H1 (cell line): ENCODE data around the gene RNASEH2A. TPM values are rescaled to one million over a fixed set of nuclear protein-coding genes. Genes with fewer than 3 reads are reported as not detected.

ENCODE experiments used
- CTCF ChIA-PET: fragments of 300-600 bp; sonication (Branson Sonifier 250); formaldehyde crosslinking; loops from one replicate; lab custom pipeline; 2021; ENCODE audit not compliant: partially characterized antibody; lab: Charles Lee
- POLR2A ChIA-PET: fragments of 300-600 bp; sonication (Branson Sonifier 250); formaldehyde crosslinking; loops from one replicate; lab custom pipeline; 2021; ENCODE audit warnings: inconsistent platforms; ENCODE audit not compliant: partially characterized antibody; lab: Charles Lee
- DNase-seq, 2 experiments: peaks; one replicate each; pipeline versions ENCODE4 v3.0.0 to v3.0.0-alpha.2; 2010 to 2022; ENCODE audit warnings: low spot score in 2 of 2, low read depth in 1 of 2, mixed read lengths in 1 of 2
- FAIRE-seq: peaks from 2 replicates; lab custom pipeline; 2011; peaks lifted over from hg19 to GRCh38; lab: Jason Lieb, UNC
- H2AFZ ChIP-seq: 2 replicates; pipeline ENCODE4 v1.8.1; 2012; ENCODE audit warnings: low read length, inconsistent platforms
- H2AK5ac ChIP-seq: 2 replicates; pipeline ENCODE4 v1.6.1; 2013; ENCODE audit warnings: low read depth, low read length
- H2BK120ac ChIP-seq: replicated peaks from 2 replicates; pipeline ENCODE3; 2013; ENCODE audit warnings: low read depth, low read length, inconsistent platforms
- H2BK12ac ChIP-seq: 2 replicates; pipeline ENCODE4 v1.6.1; 2013; ENCODE audit warnings: low read depth, low read length
- H2BK15ac ChIP-seq: 2 replicates; pipeline ENCODE4 v1.6.1; 2013; ENCODE audit warnings: low read length
- H2BK20ac ChIP-seq: 2 replicates; pipeline ENCODE4 v1.6.1; 2013; ENCODE audit warnings: low read length
- H2BK5ac ChIP-seq: 2 replicates; pipeline ENCODE4 v1.6.1; 2013; ENCODE audit warnings: low read depth, low read length
- H3K14ac ChIP-seq: 2 replicates; pipeline ENCODE4 v1.6.1; 2013; ENCODE audit warnings: inconsistent platforms; ENCODE audit not compliant: insufficient read length
- H3K18ac ChIP-seq: 2 replicates; pipeline ENCODE4 v1.6.1; 2013; ENCODE audit warnings: low read length; ENCODE audit errors: extremely low read depth
- H3K23ac ChIP-seq: 2 replicates; pipeline ENCODE4 v1.6.1; 2013; ENCODE audit warnings: inconsistent platforms; ENCODE audit not compliant: insufficient read length
- H3K23me2 ChIP-seq: 2 replicates; pipeline ENCODE4 v1.6.1; 2013; ENCODE audit warnings: low read depth, low read length
- H3K27ac ChIP-seq: 2 replicates; pipeline ENCODE4 v1.6.1; 2011; ENCODE audit warnings: low read depth, low read length, inconsistent platforms
- H3K27me3 ChIP-seq, 4 experiments: replicated peaks in 1 of 4; 1 replicate in 1 of 4; 2 replicates in 3 of 4; pipeline versions ENCODE4 v1.6.1 to v1.8.1; 2011 to 2013; ENCODE audit warnings: low read length in 3 of 4, mild to moderate bottlenecking in 3 of 4, inconsistent platforms in 2 of 4, mixed read lengths in 2 of 4, moderate library complexity in 1 of 4; ENCODE audit not compliant: control insufficient read depth in 3 of 4, insufficient read depth in 3 of 4; ENCODE audit errors: extremely low read depth in 1 of 4
- H3K36me3 ChIP-seq, 4 experiments: 2 replicates each; pipeline versions ENCODE4 v1.6.1 to v1.8.1; 2011 to 2013; ENCODE audit warnings: mild to moderate bottlenecking in 4 of 4, low read length in 3 of 4, moderate library complexity in 2 of 4, control low read depth in 1 of 4, inconsistent platforms in 1 of 4; ENCODE audit not compliant: insufficient read depth in 4 of 4, control insufficient read depth in 2 of 4
- H3K4ac ChIP-seq: replicated peaks from 2 replicates; pipeline ENCODE3; 2013; ENCODE audit warnings: low read length, low read depth, mixed read lengths, inconsistent platforms; ENCODE audit not compliant: insufficient read length
- H3K4me1 ChIP-seq, 4 experiments: replicated peaks in 1 of 4; 1 replicate in 1 of 4; 2 replicates in 3 of 4; pipeline versions ENCODE4 v1.6.1 to v1.8.1; 2011 to 2013; ENCODE audit warnings: low read length in 3 of 4, inconsistent platforms in 2 of 4, mixed read lengths in 1 of 4; ENCODE audit not compliant: insufficient read depth in 4 of 4, control insufficient read depth in 3 of 4
- H3K4me2 ChIP-seq, 2 experiments: 2 replicates each; pipeline versions ENCODE4 v1.6.1 to v1.8.1; 2011 to 2013; ENCODE audit warnings: low read depth in 2 of 2, low read length in 2 of 2, control low read depth in 1 of 2, inconsistent platforms in 1 of 2, mild to moderate bottlenecking in 1 of 2; ENCODE audit not compliant: insufficient read depth in 1 of 2
- H3K4me3 ChIP-seq, 4 experiments: fragments of 200-600, 300-600 bp in 1 of 4; sonication (generic), shearing (Covaris generic), sonication (Bioruptor Twin) in 1 of 4; 2 replicates each; pipeline versions ENCODE4 v1.5.1 to v1.8.1; 2011 to 2016; ENCODE audit warnings: low read length in 4 of 4, low read depth in 3 of 4, control low read depth in 2 of 4, inconsistent platforms in 2 of 4, mild to moderate bottlenecking in 2 of 4, mixed read lengths in 1 of 4, moderate library complexity in 1 of 4; ENCODE audit not compliant: insufficient read depth in 2 of 4; ENCODE audit errors: extremely low read depth in 1 of 4
- H3K56ac ChIP-seq: replicated peaks from 2 replicates; pipeline ENCODE3; 2013; ENCODE audit warnings: low read depth, mild to moderate bottlenecking, mixed read lengths, low read length, inconsistent platforms; ENCODE audit not compliant: insufficient read length
- H3K79me1 ChIP-seq: 2 replicates; pipeline ENCODE4 v1.6.1; 2013; ENCODE audit warnings: low read depth, low read length, control low read depth
- H3K79me2 ChIP-seq, 2 experiments: 2 replicates each; pipeline versions ENCODE4 v1.6.1 to v1.8.1; 2012 to 2013; ENCODE audit warnings: low read length in 2 of 2, mild to moderate bottlenecking in 2 of 2, inconsistent platforms in 1 of 2; ENCODE audit not compliant: insufficient read depth in 2 of 2, control insufficient read depth in 1 of 2
- H3K9ac ChIP-seq, 4 experiments: replicated peaks in 1 of 4; 1 replicate in 1 of 4; 2 replicates in 3 of 4; pipeline versions ENCODE4 v1.6.1 to v1.8.1; 2011 to 2013; ENCODE audit warnings: low read depth in 3 of 4, low read length in 3 of 4, control low read depth in 2 of 4, mild to moderate bottlenecking in 2 of 4, moderate library complexity in 2 of 4, inconsistent platforms in 1 of 4; ENCODE audit errors: extremely low read depth in 1 of 4
- H3K9me3 ChIP-seq, 2 experiments: 2 replicates each; pipeline versions ENCODE4 v1.6.1 to v1.8.1; 2012 to 2013; ENCODE audit warnings: mild to moderate bottlenecking in 2 of 2, moderate library complexity in 2 of 2, control low read depth in 1 of 2, inconsistent platforms in 1 of 2, low read depth in 1 of 2, low read length in 1 of 2, mixed read lengths in 1 of 2; ENCODE audit not compliant: insufficient read depth in 2 of 2
- H4K20me1 ChIP-seq, 2 experiments: replicated peaks in 1 of 2; 2 replicates each; pipeline versions ENCODE3 to v1.8.1; 2011 to 2013; ENCODE audit warnings: inconsistent platforms in 2 of 2, low read length in 2 of 2, mild to moderate bottlenecking in 1 of 2; ENCODE audit not compliant: insufficient read depth in 2 of 2, control insufficient read depth in 1 of 2
- H4K5ac ChIP-seq: 2 replicates; pipeline ENCODE4 v1.6.1; 2013; ENCODE audit warnings: low read length, low read depth, mixed read lengths, inconsistent platforms; ENCODE audit not compliant: insufficient read length
- H4K8ac ChIP-seq: 2 replicates; pipeline ENCODE4 v1.8.0; 2013; ENCODE audit warnings: mild to moderate bottlenecking, moderate library complexity, low read length, inconsistent platforms; ENCODE audit not compliant: insufficient read depth; ENCODE audit errors: extremely low read depth
- H4K91ac ChIP-seq: replicated peaks from 2 replicates; pipeline ENCODE3; 2013; ENCODE audit warnings: low read length, mixed read lengths, inconsistent platforms; ENCODE audit not compliant: insufficient read length
- BACH1 ChIP-seq: IDR thresholded peaks from 2 replicates; pipeline ENCODE4 v1.6.1; 2012; ENCODE audit warnings: low read length, improper control_type of control experiment
- CEBPB ChIP-seq: IDR thresholded peaks from 2 replicates; pipeline ENCODE4 v1.6.1; 2012; ENCODE audit warnings: low read depth, low read length
- CHD2 ChIP-seq: IDR thresholded peaks from 2 replicates; pipeline ENCODE4 v1.6.1; 2012; ENCODE audit warnings: low read length, improper control_type of control experiment
- CTCF ChIP-seq, 3 experiments: IDR thresholded peaks; 1 replicate in 2 of 3; 2 replicates in 1 of 3; pipeline versions ENCODE4 v1.5.1 to v1.6.1; 2011; ENCODE audit warnings: low read length in 3 of 3, mild to moderate bottlenecking in 3 of 3, inconsistent platforms in 2 of 3, low read depth in 1 of 3, moderate library complexity in 1 of 3; ENCODE audit not compliant: insufficient read depth in 1 of 3; ENCODE audit errors: control extremely low read depth in 1 of 3
- NANOG ChIP-seq: IDR thresholded peaks from 2 replicates; pipeline ENCODE4 v1.6.1; 2011; ENCODE audit warnings: low read length, low read depth, mild to moderate bottlenecking, inconsistent platforms; ENCODE audit not compliant: insufficient read depth, poor library complexity, severe bottlenecking
- POLR2A ChIP-seq, 2 experiments: IDR thresholded peaks; 1 replicate in 1 of 2; 2 replicates in 1 of 2; pipeline ENCODE4 v1.6.1; 2011; ENCODE audit warnings: low read depth in 2 of 2, low read length in 2 of 2, mild to moderate bottlenecking in 2 of 2; ENCODE audit errors: control extremely low read depth in 1 of 2
- SAP30 ChIP-seq: fragments of 300-600 bp; sonication (generic); IDR thresholded peaks from 2 replicates; pipeline ENCODE4 v1.7.1; 2012; ENCODE audit warnings: low read length, moderate library complexity, mild to moderate bottlenecking, inconsistent platforms; ENCODE audit not compliant: insufficient read depth, insufficient replicate concordance
- SP1 ChIP-seq: IDR thresholded peaks from 2 replicates; pipeline ENCODE4 v1.6.1; 2011; ENCODE audit warnings: low read depth, low read length
- TAF1 ChIP-seq: IDR thresholded peaks from 2 replicates; pipeline ENCODE4 v1.6.1; 2011; ENCODE audit warnings: mild to moderate bottlenecking, low read depth, low read length
- TCF12 ChIP-seq: IDR thresholded peaks from 2 replicates; pipeline ENCODE4 v1.6.1; 2011; ENCODE audit warnings: low read depth, mild to moderate bottlenecking, low read length
- TEAD4 ChIP-seq: IDR thresholded peaks from 2 replicates; pipeline ENCODE4 v1.6.1; 2012; ENCODE audit warnings: low read depth, low read length, inconsistent platforms, mixed read lengths
- WGBS, 2 experiments: shearing (Covaris generic) in 1 of 2; methylation state at CpG; one replicate each; pipeline versions ENCODE4 v1.1.6 to v1.1.7; 2013 to 2015; ENCODE audit warnings: low lambda C conversion rate in 2 of 2, mixed read lengths in 2 of 2, inconsistent platforms in 1 of 2, low coverage in 1 of 2, missing lambda C conversion rate in 1 of 2; ENCODE audit not compliant: insufficient replicate concordance in 2 of 2, insufficient coverage in 1 of 2, insufficient read length in 1 of 2; ENCODE audit errors: extremely low coverage in 1 of 2, missing lambda C conversion rate in 1 of 2; 5-methylcytosine and 5-hydroxymethylcytosine counted together
- polyA plus RNA-seq, 7 experiments: library from polyadenylated mRNA; depleted of rRNA in 3 of 7; stranded (reverse) in 5 of 7; unstranded in 2 of 7; fragments of >200 nt in 5 of 7; fragments of 200-250 nt in 2 of 7; gene quantifications; 1 replicate in 5 of 7; 2 replicates in 1 of 7; 4 replicates in 1 of 7; pipeline versions ENCODE4 v1.2.1 to v1.2.3, GENCODE V29; 2011 to 2013; ENCODE audit warnings: missing spikeins in 2 of 7, mixed read lengths in 2 of 7
- total RNA-seq: library from RNA; stranded (reverse); fragmentation: NEBNext Ultra II Directional; extraction: Animal tissue kit (Norgen Biotek cat#: 25700); gene quantifications from 2 replicates; pipeline ENCODE4 v1.2.1, GENCODE V29; 2021

RNASEH2A gene
- total and polyA plus RNA-seq, 2 of the 8 experiments (the other 6 are each of a cell fraction or from before 2014, with no cell fraction given) = 67.5 to 120 TPM

- CTCF ChIA-PET = interaction anchor here (1.1 to 11.2 kb wide), 7 partner anchors 6 to 78 kb away, joined by 3 to 137 read pairs (median 5); partner anchors contain the start of gene TNPO2
- Histone ChIP-seq H3K27ac (no peak overlapping the region), H3K18ac (no peak overlapping the region; the same call in 1 of the 2 replicates), H3K9ac (peak overlapping the region in 3 of 4 experiments; percentile 11 to 32 (median 29); a peak in 1 of 7 replicates), H2AK5ac (no peak overlapping the region), H2BK5ac (no peak overlapping the region), H4K8ac (peak overlapping the region; percentile 82; the same call in 1 of the 2 replicates), H4K20me1 (peaks cover 1 to 3% of the 10 kb centered on the region in 2 experiments), H3K79me2 (no peaks in the 10 kb centered on the region), H3K4me3 (peak overlapping the region in 3 of 4 experiments; percentile 27 to 42 (median 34); a peak in 3 of 8 replicates), H2BK15ac (no peak overlapping the region; the same call in 1 of the 2 replicates), H3K36me3 (peaks cover 0 to 31% (median 16%) of the 10 kb centered on the region in 4 experiments), H3K56ac (no peak overlapping the region), H4K5ac (no peak overlapping the region), H3K23me2 (peaks cover 3% of the 10 kb centered on the region; the same call in 1 of the 2 replicates), H2BK20ac (no peak overlapping the region), H3K4me2 (peak overlapping the region; percentile 9 to 64; a peak in 3 of 4 replicates), H3K4ac (peak overlapping the region; percentile 9), H2AFZ (no peak overlapping the region), H3K23ac (no peak overlapping the region), H2BK12ac (no peak overlapping the region), H4K91ac (no peak overlapping the region), H3K14ac (no peak overlapping the region), H2BK120ac (no peak overlapping the region), H3K9me3 (no peaks in the 10 kb centered on the region), H3K4me1 (peaks cover 2 to 13% (median 7%) of the 10 kb centered on the region in 4 experiments), H3K27me3 (no peaks in the 10 kb centered on the region), H3K79me1 (no peaks in the 10 kb centered on the region)
- FAIRE-seq = no peak
- POLR2A ChIA-PET = interaction anchor here (0.6 to 16.6 kb wide), 8 partner anchors 12 to 88 kb away, joined by 3 to 317 read pairs (median 3); partner anchors contain the start of genes DHPS, JUNB, PRDX2 and RNASEH2A
- 29% methylated on average over 16 of the region's 37 CpGs; no CpG with 5 or more reads in 1 of the 2 experiments for WGBS, 2 experiments
- DNase-seq = peak; percentile 73 to 84
- TF ChIP-seq NANOG = no peak
- no peak for TF ChIP-seq BACH1
- no peak for TF ChIP-seq CEBPB
- peak; percentile 87 for TF ChIP-seq TCF12
- peak; percentile 80 for TF ChIP-seq TAF1
- 0 out of 2 replicates have a peak, but pooled peaks have one; percentile 41 for TF ChIP-seq CHD2
- TF ChIP-seq CTCF (IDR thresholded peaks at IDR 0.05; ENCODE audit: control extremely low read depth in 1 of 3, insufficient read depth in 1 of 3, low read depth in 1 of 3, low read length in 3 of 3) = peak in 1 of 3 experiments; percentile 21; a peak in 1 of 4 replicates
- peak; percentile 57; the same call in 1 of the 2 replicates for TF ChIP-seq SP1
- TF ChIP-seq POLR2A (IDR thresholded peaks at IDR 0.05; ENCODE audit: control extremely low read depth in 1 of 2, low read depth in 2 of 2, low read length in 2 of 2) = no peak; a peak in 1 of 3 replicates
- TF ChIP-seq TEAD4 = 0 out of 2 replicates have a peak, but pooled peaks have one; percentile 9
- TF ChIP-seq SAP30 = no peak
These were observed 36.7 kb upstream of the RNASEH2A start for GRCh38 chr19:12769689-12770088.
